GM21528 (cell line): Measurements from ENCODE around the gene PLXNB2.
"Not testable (repeated sequence)": the region's sequence is repeated elsewhere in the genome, so short reads cannot be mapped to it uniquely, and the experiment has no call there.

Experiments used
- ATAC-seq: cut with Tn5 transposase; IDR thresholded peaks from one replicate; pipeline ENCODE4 v1.9.1; 2021; ENCODE audit warnings: mild to moderate bottlenecking, moderate library complexity; ENCODE audit not compliant: unreplicated experiment, low FRiP score

The PLXNB2 gene

DNA sequence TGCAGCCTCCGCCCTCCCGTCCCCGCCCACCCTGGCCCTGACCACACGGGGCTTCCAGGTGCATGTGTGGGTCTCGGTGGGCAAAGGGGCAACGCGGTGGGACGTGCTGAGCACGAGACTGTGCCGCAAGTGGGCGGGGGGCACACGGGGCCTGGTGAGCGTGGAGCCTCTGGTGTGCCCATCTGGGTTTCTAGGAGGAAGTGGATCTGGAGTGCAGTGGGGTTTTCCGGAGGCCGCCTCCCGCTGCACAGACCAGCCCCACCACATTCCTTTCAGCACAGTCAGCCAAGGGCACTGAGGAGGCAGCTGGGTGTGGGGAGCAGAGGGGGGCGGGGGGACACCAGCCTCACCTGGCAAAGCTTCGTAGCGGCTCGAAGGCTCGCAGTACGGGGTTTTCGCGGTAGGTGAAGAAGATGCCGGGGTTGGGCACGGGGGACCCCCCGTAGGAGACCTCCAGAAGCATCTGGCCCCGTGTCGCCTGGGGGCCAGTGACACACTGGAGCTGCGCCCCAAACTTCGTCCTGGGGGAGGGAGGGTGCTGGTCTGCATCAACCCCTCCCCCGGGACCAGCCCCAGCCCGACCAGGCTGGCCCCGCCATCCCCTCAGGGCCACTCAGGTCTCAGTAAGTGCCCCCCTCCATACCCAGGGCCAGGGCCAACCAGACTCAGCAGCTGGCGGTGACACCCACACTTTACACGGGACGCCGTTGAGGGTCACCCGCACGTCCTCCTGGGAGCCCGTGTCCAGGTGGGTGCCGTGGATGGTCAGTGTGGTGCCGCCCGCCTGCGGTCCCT lies 24.9 kb downstream of the PLXNB2 start:
- no peak for ATAC-seq

DNA sequence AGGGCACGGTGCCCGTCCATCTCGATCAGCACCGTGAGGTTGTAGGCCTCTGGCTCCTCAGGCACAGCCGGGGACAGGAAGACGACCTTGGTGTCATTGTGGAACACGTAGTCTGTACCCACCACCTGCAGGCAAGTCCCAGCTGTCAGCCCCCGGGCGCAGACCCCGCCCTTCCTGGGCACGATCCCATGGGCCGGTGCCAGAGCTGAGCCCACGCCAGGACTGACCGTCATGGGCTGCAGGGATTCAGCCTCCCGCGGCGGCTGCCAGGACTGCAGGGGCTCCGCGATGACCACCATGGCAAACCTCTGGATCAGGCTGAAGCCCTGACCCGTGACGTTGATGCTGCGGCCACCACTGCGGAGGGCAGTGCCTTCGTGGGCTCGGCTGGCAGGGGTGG lies 25.5 kb downstream of the PLXNB2 start:
- ATAC-seq, result no peak

DNA sequence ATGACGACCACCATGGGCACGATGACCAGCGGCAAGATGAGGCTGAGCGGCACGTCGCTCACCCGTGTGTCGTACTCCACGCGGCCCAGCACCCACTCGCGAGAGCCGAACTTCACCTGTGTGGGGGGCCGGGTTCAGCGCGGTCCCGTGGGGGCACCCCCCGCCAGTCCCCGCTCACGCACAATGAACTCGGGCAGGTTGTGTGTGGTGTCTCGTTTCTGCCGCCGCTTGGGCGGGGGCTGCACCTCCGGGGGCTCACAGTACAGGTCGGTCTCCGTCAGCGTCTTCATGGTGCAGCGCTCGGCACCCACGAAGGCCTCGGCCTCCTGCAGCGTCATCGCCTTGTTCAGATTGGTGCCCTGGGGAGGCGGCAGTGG lies 26.1 kb downstream of the PLXNB2 start:
- no peak for ATAC-seq

DNA sequence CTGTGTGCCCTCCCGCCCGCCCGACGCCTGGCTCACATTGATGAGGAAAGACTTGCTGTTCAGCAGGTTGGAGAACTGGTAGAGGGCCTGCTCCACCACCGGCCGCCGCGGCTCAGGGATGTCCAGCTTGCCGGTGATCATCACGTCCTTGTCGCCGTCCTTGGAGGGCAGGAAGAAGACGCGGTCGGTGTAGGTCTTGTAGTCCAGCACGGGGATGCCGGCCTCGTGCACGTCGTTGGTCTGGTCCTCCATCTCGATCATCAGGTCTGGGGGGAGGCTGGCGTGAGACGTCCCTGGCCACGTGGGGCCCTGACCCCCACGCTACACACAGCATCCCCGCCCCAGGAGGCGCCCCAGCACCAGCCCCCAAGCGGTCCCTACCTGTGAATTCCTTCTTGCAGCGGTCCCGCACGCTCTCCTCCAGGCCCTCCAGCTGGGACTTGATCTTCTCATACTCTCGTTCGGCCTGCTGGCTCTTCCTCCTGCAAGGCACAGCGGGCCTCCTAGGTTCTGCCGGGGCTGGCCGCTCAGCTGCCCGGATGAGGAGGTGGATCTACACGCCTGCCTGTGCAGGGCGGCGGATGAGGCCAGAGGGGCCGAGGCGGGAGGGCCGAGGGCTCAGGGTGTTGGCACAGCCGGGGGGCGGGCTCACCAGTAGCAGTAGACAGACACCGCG lies 26.6 kb downstream of the PLXNB2 start:
- ATAC-seq, result no peak

DNA sequence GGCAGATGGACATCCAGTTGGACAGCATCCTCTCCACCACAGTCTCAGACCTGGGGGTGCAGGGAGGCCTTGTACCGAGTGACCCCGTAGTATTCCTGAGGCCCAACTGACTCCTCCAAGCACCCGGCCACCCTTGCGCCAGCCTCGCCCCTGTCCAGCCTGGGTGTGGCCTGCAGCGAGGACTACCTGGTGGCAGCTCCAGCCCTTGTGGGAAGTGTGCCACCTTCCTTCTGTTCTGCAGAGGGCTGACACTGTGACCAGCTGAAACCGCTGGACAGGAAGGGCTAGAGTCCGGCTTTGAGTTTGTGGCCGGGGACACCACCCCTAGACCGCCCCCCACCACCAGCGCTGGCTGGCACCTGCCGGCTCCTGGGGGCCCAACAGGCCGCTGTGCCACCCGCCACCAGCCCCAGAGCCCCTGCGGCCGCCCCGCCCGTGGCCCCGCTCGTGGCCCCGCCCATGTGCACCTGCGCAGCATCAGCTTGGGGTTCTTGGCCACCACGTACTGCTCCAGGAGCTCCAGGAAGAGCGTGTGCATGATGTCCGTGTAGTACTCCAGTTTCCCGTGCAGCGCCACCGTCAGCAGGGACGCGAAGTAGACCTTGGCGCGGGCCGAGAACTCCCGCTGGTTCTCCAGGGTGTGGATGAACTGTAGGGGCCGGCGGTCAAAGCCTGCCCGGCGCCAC lies 27.3 kb downstream of the PLXNB2 start:
- ATAC-seq, result no peak

DNA sequence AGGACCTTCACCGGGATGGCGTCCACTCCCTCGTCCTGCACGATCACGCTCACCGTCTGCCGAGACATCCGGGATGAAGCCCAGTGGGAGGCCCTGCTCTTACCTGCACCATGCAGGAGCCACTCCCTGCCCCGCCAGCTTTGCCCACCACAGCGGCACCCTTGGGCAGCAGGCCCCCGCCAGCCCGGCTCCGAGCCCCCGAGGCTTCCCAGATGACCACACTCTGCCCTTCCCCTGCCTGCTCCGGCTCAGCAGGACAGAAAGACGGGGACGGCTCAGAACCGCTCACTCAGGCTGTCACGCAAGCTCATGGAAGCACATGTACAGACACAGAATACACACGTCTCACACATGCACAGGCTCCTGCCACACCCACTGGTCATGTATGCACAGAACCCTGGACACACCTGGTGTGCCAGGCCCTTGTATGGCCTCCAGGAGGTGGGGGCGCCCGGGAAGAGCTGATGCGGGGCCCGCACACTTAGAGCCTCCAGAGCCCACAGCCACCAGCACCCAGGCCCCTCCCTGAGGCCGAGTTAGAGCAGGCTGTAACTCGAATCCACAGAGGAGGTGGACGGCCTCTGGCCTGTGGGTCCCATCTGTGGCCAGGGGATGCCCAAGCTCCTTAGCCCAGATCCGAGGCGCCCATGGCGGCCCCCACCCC lies 28.4 kb downstream of the PLXNB2 start:
- no peak for ATAC-seq

DNA sequence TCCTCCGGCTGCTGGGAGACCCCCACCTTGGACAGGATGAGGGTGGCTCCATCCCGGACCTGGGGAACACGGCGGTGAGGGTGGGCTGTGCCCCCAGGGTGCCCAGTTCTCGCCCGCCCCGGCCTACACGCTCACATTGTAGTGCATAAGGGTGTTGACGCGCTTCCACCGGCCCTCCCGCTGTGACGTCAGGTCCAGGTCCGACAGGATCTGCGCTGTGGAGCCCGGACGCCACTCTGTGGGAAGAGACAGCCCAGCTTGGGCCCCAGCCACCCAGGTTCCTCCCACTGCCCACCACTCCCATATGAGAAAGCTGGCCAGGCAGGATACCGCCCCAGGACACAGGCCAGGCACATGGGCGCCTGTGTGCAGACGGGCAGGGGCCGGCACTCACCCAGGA lies 29.0 kb downstream of the PLXNB2 start:
- no peak for ATAC-seq

DNA sequence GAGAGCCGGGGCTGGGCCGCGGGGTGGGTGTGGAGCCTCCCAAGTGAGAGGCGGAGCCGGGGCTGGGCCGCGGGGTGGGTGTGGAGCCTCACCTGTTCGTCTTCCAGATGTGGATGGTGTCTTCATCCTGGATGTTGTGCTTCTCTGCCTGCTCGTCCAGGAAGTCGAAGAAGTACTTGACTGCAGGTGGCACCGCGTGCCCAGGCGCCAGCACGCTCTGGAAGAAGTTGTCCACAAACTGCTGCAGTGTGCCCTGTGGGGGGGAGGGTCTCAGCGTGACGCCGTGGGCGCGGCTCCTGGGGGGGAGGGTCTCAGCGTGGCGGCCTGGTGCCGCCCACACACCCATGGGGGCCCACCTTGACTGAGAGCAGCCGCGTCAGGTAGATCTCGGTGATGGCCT lies 29.7 kb downstream of the PLXNB2 start:
- no peak for ATAC-seq

DNA sequence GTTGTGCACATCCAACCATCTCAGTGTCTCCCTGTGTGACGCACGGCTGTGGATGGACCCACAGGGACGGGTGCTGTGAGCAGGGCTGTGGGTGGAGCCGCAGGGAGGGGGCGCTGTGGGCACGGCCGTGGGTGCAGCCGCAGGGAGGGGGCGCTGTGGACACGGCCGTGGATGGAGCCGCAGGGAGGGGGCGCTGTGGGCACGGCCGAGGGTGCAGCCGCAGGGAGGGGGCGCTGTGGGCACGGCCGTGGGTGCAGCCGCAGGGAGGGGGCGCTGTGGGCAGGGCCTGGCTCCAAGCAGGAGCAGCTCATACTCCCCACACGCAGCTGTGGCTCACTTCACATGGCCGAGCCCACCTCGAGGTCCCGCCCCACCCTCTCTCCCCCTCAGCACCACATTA lies 31.3 kb downstream of the PLXNB2 start:
- ATAC-seq, result peak; percentile 48

DNA sequence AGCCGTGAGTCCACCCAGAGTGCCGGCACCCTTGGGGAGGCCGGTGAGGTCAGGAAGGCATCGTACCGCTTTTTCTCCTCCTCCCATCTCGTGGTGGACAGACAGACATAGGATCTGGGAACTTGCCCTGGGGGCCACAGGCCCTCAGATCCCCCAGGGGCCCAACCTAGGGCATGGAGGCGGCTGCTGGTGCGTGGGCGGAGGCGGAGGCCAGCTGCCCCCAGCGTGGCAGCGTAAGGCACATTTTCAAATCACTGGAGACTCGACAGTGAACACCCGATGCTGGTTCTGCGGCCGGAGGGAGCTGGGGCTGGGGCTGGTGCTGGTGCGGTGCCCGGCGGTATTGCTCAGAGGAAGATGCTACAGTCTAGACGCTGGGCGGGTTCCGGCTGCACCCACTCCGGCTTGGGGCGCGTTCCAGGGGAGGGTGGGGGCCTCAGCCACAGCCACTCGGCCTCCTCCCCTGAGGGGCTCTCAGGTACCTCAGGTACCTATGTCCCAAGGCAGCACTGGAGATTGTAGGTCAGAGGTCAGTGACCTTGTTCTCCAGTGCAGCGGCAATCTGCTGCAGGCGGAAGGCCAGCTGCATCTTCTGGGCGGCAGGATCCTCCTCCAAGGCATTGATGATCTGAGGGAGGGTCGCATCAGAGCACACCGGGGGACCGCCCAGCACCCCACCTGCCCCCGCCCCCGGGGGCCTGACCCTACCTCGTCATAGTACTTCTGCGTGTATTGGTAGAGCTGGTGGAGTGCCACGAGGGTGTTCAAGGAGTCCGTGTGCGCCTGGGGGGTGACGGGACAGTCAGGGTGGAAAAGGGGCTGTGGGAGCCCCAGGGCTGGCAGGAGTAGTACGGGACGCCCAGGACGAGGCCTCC lies 32.0 kb downstream of the PLXNB2 start:
- ATAC-seq, result no peak

DNA sequence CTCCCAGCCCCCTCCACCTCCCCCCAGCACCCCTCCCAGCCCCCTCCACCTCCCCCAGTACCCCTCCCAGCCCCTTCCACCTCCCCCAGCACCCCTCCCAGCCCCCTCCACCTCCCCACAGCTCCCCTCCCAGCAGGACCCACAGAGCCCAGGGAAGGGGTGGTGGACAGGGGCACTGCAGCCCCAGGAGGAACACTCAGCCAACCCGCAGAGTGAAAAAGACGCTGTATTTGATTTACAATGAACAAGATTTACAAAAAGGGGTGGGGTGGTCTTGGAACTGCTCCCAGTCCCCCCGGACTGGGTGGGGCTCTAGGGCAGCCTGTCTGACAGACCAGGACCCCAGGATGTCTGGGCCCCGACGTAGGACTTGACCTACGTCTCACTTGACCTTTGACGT lies 32.7 kb downstream of the PLXNB2 start:
- no peak for ATAC-seq

DNA sequence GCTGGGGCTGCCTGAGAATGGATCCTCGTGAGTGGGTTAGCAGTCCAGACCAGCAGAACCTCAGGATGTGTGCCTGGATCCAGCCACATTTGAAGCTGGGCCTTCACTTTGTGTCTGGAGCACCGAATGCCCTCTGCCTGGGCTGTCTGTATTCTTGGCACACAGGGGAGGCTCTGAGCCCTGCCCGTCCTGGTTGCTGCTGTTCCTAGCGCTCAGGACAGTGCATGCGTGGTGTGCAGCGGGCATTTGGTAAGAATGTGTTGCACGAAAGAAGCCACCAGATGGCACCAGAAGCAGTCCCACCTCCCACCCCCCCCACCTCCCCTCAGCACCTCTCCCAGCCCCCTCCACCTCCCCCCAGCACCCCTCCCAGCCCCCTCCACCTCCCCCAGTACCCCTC lies 33.1 kb downstream of the PLXNB2 start:
- ATAC-seq, result no peak

DNA sequence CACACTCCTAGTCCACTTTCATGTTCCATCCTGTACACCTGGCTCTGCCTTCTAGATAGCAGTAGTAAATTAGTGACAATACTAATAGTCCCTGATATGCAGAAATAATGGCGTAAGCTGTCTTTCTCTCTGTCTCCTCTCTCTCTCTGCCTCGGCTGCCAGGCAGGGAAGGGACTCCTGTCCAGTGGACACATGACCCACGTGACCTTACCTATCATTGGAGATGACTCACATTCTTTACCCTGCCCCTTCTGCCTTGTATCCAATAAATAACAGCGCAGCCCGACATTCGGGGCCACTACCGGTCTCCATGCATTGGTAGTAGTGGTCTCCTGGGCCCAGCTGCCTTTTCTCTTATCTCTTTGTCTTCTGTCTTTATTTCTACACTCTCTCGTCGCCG lies 33.7 kb downstream of the PLXNB2 start:
- not testable (repeated sequence) for ATAC-seq

DNA sequence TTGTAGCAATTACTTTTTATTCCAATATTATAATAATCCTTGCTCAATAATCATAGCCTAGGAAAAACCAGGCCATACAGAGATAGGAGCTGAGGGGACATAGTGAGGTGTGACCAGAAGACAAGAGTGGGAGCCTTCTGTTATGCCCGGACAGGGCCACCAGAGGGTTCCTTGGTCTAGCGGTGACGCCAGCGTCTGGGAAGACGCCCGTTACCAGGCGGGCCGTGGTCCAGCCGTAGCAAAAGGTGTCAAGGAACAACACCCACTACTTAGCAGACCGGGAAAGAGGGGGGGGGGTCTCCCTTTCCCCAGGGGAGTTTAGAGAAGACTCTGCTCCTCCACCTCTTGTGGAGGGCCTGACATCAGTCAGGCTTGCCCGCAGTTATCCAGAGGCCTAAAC lies 34.1 kb downstream of the PLXNB2 start:
- not testable (repeated sequence) for ATAC-seq

DNA sequence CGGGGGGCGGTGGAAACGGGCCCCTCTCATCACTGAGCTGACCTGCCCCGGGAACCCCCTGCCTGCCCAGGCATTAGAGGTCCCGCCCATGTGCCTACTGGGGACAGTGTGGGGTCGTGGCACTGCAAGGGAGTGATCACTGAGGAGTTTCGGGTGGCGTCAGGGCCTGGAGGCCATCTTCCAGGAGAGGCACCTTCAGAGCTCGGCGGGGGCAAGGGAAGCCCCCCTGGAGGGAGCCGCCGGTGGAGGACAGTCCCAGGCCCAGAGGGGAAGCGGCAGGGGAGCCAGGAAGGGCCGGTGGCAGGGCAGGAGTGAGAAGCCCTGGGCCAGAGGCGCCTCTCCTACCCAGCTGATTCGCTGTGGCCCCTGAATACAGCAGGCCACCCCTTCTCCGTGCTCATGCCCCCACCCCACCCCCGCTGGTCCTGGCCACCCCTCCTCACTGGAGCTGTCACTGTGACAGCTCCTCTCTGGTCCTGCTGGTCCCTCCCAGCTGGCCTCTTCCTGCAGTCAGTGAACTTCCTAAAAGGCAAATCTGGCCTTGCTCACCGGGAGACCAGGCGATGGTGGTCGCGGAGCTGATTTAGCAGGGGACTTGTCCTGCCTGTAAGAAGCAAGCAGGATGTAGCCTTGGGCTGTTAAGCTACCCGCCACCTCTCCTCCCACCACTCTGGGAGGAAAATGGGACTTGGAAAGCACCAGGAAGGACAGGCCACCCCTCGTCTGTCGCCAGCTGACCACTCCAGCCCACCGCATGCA lies 35.2 kb downstream of the PLXNB2 start:
- ATAC-seq, result no peak

DNA sequence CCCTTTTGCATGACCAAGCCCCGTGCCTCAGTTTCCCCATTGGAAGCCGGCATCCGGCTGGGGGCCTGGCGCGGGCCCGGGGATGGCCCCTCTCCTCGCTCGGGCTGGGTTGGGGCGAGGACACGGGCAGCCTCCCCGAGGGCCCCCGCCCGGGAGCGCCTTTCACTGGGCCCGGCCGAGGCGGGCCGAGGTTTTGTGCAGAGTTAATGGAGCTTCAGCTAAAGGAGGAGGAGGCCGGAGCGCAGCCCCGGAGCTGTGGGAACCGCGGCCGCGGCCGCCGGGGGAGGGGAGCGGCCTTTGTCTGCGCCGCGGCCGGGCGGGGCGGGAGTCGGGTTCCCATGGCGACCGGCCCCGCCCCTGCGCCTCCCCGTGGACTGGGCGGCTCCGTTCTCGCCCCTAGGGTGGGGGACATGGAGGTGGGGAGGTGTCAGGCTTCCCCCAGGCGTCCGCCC lies 35.9 kb downstream of the PLXNB2 start:
- ATAC-seq, result no peak

DNA sequence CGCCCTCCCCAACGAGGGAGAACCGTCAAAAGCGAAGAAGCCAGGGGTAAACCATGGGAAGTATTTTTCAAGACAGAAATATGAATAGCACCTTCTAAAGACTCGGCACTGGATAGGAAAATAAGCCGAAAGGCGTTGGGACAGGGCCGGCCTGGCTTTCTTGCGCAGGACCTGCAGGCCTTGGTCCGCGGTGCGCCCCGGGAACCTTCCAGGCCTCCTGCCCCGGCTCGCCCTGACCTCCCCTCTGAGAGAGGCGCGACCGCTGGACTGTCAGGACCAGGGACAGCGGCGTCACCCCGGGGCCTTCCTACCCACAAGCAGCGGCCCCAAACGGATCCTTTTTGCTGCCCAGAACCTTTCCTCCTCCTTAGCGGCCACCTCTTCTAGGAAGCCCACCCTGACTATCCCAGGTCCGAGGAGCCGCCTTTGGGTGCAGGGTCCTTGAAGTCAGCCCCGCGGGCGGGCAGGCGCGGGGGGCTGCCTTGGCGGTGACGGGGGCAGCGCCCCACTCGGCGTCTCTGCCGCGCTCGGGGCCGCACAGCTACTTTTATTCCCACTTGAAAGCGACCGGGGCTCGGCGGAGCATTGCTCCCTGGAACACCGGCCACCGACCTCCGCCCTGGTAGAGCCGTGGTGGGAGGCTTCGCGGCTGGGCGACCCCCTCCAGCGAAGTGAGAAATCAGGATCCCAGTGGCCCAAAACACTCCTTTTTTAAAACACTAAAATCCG lies 36.6 kb downstream of the PLXNB2 start:
- no peak for ATAC-seq

DNA sequence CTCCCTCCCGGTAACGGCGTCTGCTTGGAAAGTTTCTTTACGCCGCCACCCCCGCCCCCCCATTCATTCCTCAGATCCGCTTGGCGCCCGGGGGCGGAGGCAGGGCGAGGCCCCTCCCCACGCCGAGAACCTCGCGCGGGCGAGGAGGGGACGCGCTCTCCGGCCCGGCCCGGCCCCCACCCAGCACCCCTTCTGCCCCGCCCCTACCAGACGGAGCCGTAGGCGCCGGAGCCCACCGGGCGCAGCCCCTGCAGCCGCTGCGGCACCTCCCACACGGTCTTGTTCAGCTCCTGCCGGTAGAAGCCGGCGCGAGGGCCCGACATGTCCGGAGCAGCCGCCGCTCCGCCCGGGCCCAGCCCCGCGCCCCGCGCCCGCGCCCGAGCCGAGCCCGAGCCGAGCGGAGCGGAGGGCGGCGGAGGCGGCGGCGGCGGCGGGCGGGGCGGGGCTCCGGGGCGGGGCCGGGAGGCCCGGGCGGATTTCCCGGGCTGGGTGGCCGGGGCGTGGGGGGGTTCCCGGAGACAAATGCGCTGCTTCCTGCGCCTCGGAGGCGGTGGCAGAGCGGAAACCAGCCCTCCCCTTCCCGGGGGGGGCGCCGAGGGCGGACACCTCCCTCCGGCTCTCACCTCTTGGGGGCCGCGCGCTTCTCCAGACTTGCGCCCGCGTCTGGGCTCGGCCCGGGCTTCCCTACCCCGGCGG lies 37.3 kb downstream of the PLXNB2 start, which contains the start of gene MAPK11:
TSS of gene MAPK11 (minus strand) at position 411 of the 696 bp plus-strand sequence. CDS start at position 323, 88 bp downstream.
- ATAC-seq, result no peak
